Astrocyte (in vitro differentiated cells and primary cell): ENCODE measurements around the gene SURF4. TPM values are rescaled to one million over a fixed set of nuclear protein-coding genes. Genes with fewer than 3 reads are reported as not detected.
A peak's percentile ranks its signal among the peaks of the same experiment; 100 is the strongest.

Source experiments
- DNase-seq: peaks from one replicate; pipeline ENCODE4 v3.0.0-alpha.2; 2010; ENCODE audit warnings: low read depth
- FAIRE-seq: peaks from 2 replicates; lab custom pipeline; 2011; peaks lifted over from hg19 to GRCh38; lab: Jason Lieb, UNC
- H2AFZ ChIP-seq: 2 replicates; pipeline ENCODE4 v1.6.0; 2012; ENCODE audit warnings: low read depth, low read length, inconsistent platforms
- H3K27ac ChIP-seq: 2 replicates; pipeline ENCODE4 v1.5.1; 2011; ENCODE audit warnings: low read depth, low read length, inconsistent platforms
- H3K27me3 ChIP-seq: 2 replicates; pipeline ENCODE4 v1.6.0; 2011; ENCODE audit warnings: low read length, inconsistent platforms; ENCODE audit not compliant: insufficient read depth
- H3K36me3 ChIP-seq: 2 replicates; pipeline ENCODE4 v1.5.1; 2011; ENCODE audit warnings: low read length, inconsistent platforms; ENCODE audit not compliant: insufficient read depth
- H3K4me1 ChIP-seq: 2 replicates; pipeline ENCODE4 v1.5.1; 2011; ENCODE audit warnings: low read length, inconsistent platforms; ENCODE audit not compliant: insufficient read depth
- H3K4me2 ChIP-seq: 2 replicates; pipeline ENCODE4 v1.6.0; 2012; ENCODE audit warnings: low read length, inconsistent platforms
- H3K4me3 ChIP-seq: 2 replicates; pipeline ENCODE4 v1.5.1; 2011; ENCODE audit warnings: low read depth, mild to moderate bottlenecking, low read length, inconsistent platforms; ENCODE audit not compliant: insufficient read depth
- H3K79me2 ChIP-seq: 2 replicates; pipeline ENCODE4 v1.6.0; 2012; ENCODE audit warnings: mild to moderate bottlenecking, low read length, inconsistent platforms; ENCODE audit not compliant: insufficient read depth
- H3K9ac ChIP-seq: 2 replicates; pipeline ENCODE4 v1.6.0; 2012; ENCODE audit warnings: mild to moderate bottlenecking, low read length, inconsistent platforms
- H3K9me3 ChIP-seq: 2 replicates; pipeline ENCODE4 v1.5.1; 2012; ENCODE audit warnings: low read depth, mild to moderate bottlenecking, low read length, inconsistent platforms; ENCODE audit not compliant: insufficient read depth
- H4K20me1 ChIP-seq: 2 replicates; pipeline ENCODE4 v1.6.0; 2012; ENCODE audit warnings: low read length, inconsistent platforms; ENCODE audit not compliant: insufficient read depth
- H3K27ac Mint-ChIP-seq: one replicate; pipeline ENCODE4 v1.8.0; 2021; ENCODE audit warnings: mild to moderate bottlenecking, mixed read lengths; ENCODE audit not compliant: unreplicated experiment
- H3K27me3 Mint-ChIP-seq: one replicate; pipeline ENCODE4 v1.8.0; 2021; ENCODE audit warnings: low read depth, mixed read lengths; ENCODE audit not compliant: unreplicated experiment
- H3K36me3 Mint-ChIP-seq: one replicate; pipeline ENCODE4 v1.8.0; 2021; ENCODE audit warnings: low read depth, mixed read lengths; ENCODE audit not compliant: unreplicated experiment
- H3K4me1 Mint-ChIP-seq: one replicate; pipeline ENCODE4 v1.8.0; 2021; ENCODE audit warnings: low read depth, mixed read lengths; ENCODE audit not compliant: unreplicated experiment
- H3K4me3 Mint-ChIP-seq: one replicate; pipeline ENCODE4 v1.8.0; 2021; ENCODE audit warnings: mild to moderate bottlenecking, moderate library complexity, mixed read lengths; ENCODE audit not compliant: unreplicated experiment
- H3K9me3 Mint-ChIP-seq: one replicate; pipeline ENCODE4 v1.8.0; 2021; ENCODE audit warnings: mild to moderate bottlenecking, mixed read lengths; ENCODE audit not compliant: unreplicated experiment
- EZH2 ChIP-seq: IDR thresholded peaks from 2 replicates; pipeline ENCODE4 v1.6.1; 2012; ENCODE audit warnings: mild to moderate bottlenecking, low read length, inconsistent platforms; ENCODE audit not compliant: insufficient read depth
- total RNA-seq: library from RNA; stranded (reverse); gene quantifications from 2 replicates; pipeline ENCODE4 v1.2.1, GENCODE V29; 2021
- TF ChIP-seq, protein P1 (sequence below): IDR thresholded peaks from 2 replicates; pipeline ENCODE4 v1.5.1; 2011; ENCODE audit warnings: low read depth, mild to moderate bottlenecking, inconsistent platforms, low read length, moderate library complexity; ENCODE audit not compliant: insufficient read depth

Gene SURF4
- total RNA-seq, 1 donor from 2014 or later, result 338 TPM

DNA sequence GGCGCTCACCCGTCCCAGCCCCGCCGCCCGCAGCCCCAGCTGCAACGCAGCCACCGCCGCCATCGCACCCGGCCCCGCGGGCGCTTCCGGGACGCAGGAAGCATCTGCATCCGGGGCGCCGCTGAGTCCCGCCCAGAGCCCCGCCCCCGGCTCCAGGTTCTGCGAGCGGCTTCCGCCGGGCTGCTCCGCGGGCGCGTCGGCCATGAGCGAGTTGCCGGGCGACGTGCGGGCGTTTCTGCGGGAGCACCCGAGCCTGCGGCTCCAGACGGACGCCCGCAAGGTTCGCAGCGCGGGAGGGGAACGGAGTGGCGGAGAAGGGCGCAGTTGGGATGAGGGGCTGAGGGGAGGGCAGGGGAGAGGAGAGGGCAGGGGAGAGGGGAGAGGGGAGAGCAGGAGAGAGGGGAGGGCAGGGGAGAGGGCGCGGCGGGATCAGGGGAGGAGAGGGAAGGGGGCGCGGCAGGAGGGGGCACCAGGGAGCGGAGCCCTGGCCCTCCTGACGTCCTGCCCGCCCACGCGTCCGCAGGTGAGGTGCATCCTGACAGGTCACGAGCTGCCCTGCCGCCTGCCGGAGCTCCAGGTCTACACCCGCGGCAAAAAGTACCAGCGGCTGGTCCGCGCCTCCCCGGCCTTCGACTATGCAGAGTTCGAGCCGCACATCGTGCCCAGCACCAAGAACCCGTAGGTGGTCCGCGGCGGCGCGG lies 19.3 kb downstream of the SURF4 start, which contains the start of the genes SURF1 and SURF2:
TSS of gene SURF1 (minus strand) at position 97 of the 701 bp plus-strand sequence. CDS start at position 63, 34 bp downstream.
TSS of gene SURF2 (plus strand) at position 160 of the 701 bp plus-strand sequence. CDS start at position 203, 43 bp downstream.
- Mint-ChIP-seq H3K4me1 (peaks cover 26% of the 10 kb centered on the region), H3K9me3 (no peaks in the 10 kb centered on the region), H3K27ac (peak within 1 kb of the TSS; percentile 89), H3K36me3 (peaks cover 18% of the 10 kb centered on the region), H3K27me3 (no peaks in the 10 kb centered on the region), H3K4me3 (peak within 1 kb of the TSS; percentile 94)
- Histone ChIP-seq H3K4me3 (peak within 1 kb of the TSS; percentile 91), H3K36me3 (peaks cover 26% of the 10 kb centered on the region), H3K4me2 (peak within 1 kb of the TSS; percentile 99), H3K9ac (peak within 1 kb of the TSS; percentile 92), H4K20me1 (peaks cover 82% of the 10 kb centered on the region), H3K4me1 (peaks cover 15% of the 10 kb centered on the region), H3K27ac (peak within 1 kb of the TSS; percentile 47), H3K9me3 (no peaks in the 10 kb centered on the region), H2AFZ (peak within 1 kb of the TSS; percentile 41), H3K79me2 (peaks cover 66% of the 10 kb centered on the region), H3K27me3 (no peaks in the 10 kb centered on the region)
- FAIRE-seq (no peak), DNase-seq (peak; percentile 52)
- TF ChIP-seq, protein P1, sequence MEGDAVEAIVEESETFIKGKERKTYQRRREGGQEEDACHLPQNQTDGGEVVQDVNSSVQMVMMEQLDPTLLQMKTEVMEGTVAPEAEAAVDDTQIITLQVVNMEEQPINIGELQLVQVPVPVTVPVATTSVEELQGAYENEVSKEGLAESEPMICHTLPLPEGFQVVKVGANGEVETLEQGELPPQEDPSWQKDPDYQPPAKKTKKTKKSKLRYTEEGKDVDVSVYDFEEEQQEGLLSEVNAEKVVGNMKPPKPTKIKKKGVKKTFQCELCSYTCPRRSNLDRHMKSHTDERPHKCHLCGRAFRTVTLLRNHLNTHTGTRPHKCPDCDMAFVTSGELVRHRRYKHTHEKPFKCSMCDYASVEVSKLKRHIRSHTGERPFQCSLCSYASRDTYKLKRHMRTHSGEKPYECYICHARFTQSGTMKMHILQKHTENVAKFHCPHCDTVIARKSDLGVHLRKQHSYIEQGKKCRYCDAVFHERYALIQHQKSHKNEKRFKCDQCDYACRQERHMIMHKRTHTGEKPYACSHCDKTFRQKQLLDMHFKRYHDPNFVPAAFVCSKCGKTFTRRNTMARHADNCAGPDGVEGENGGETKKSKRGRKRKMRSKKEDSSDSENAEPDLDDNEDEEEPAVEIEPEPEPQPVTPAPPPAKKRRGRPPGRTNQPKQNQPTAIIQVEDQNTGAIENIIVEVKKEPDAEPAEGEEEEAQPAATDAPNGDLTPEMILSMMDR, result no peak

DNA sequence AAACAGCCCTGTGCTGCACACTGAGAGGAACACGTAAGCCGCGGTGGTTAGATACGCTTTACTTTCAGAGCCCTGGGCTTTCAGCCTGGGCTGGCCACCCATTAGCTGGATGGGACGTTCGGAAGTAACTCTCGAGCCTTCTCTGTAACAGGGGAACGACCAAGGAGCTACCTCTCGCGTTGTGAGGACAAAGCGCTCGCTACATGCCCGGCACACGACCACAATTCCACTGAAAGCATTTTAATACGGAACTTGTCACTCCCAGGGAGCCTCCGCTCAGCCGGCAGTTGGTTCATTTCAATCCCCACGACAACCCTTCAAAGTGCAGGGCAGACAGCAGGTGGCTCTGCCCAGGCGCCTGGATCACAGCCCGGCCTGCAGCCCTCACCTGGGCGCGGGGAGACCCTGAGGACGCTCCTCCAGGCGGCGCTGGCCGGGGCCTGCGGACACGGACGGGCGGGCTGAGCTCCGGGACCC lies 19.9 kb downstream of the SURF4 start:
- peak overlapping the region; percentile 89 for H3K27ac Mint-ChIP-seq
- Histone ChIP-seq H3K79me2 (peaks cover 62% of the 10 kb centered on the region), H3K36me3 (peaks cover 26% of the 10 kb centered on the region), H3K9me3 (no peaks in the 10 kb centered on the region), H3K27me3 (no peaks in the 10 kb centered on the region), H3K4me2 (peak overlapping the region; percentile 99), H4K20me1 (peaks cover 82% of the 10 kb centered on the region), H3K27ac (peak overlapping the region; percentile 47), H3K4me1 (peaks cover 15% of the 10 kb centered on the region), H3K9ac (peak overlapping the region; percentile 92), H3K4me3 (peak overlapping the region; percentile 91), H2AFZ (peak overlapping the region; percentile 41)
- no peak for FAIRE-seq
- peak overlapping the region; percentile 94 for H3K4me3 Mint-ChIP-seq
- no peak for DNase-seq
- no peaks in the 10 kb centered on the region for H3K27me3 Mint-ChIP-seq
- TF ChIP-seq, protein P1, result no peak
- TF ChIP-seq EZH2, result no peak
- peaks cover 22% of the 10 kb centered on the region for H3K4me1 Mint-ChIP-seq
- H3K9me3 Mint-ChIP-seq, result no peaks in the 10 kb centered on the region
- peaks cover 21% of the 10 kb centered on the region for H3K36me3 Mint-ChIP-seq

DNA sequence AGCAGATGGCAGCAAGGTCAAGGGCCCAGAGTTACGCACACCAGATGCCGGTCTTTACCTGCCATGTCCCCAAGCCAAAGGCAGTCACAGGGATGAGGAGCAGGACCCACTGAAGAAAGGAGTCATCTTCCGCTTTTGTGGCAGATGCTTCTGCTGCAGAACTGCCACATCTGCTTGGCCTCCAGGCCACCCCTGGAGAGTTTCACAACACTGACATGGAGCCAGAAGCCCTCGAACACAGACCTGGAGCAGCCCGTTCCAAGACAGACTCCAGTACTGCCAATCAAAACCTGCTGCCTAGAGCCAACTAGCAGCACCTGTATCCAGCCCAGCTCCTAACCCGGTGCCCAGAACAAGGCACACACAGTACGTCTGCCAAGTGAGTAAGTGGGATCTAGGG lies 21.1 kb downstream of the SURF4 start:
- H3K4me1 Mint-ChIP-seq, result peaks cover 29% of the 10 kb centered on the region
- Histone ChIP-seq H3K4me3 (no peak overlapping the region), H2AFZ (no peak overlapping the region), H3K4me1 (peaks cover 22% of the 10 kb centered on the region), H4K20me1 (peaks cover 82% of the 10 kb centered on the region), H3K27ac (no peak overlapping the region), H3K4me2 (no peak overlapping the region), H3K36me3 (peaks cover 32% of the 10 kb centered on the region), H3K27me3 (no peaks in the 10 kb centered on the region), H3K79me2 (peaks cover 62% of the 10 kb centered on the region), H3K9ac (no peak overlapping the region), H3K9me3 (no peaks in the 10 kb centered on the region)
- H3K9me3 Mint-ChIP-seq, result no peaks in the 10 kb centered on the region
- no peak for DNase-seq
- H3K27me3 Mint-ChIP-seq, result no peaks in the 10 kb centered on the region
- FAIRE-seq, result no peak
- H3K36me3 Mint-ChIP-seq, result peaks cover 26% of the 10 kb centered on the region
- no peak overlapping the region for H3K27ac Mint-ChIP-seq
- H3K4me3 Mint-ChIP-seq, result peak overlapping the region; percentile 94
- no peak for TF ChIP-seq EZH2
- TF ChIP-seq, protein P1, result no peak
